Adrenal gland (tissue), 12 donors: ENCODE data around the gene RGS7. TPM values are rescaled to one million over a fixed set of nuclear protein-coding genes. Genes with fewer than 3 reads are reported as not detected.
"Not testable (repeated sequence)": the region's sequence is repeated elsewhere in the genome, so short reads cannot be mapped to it uniquely, and the experiment has no call there.

Source experiments
- DNase-seq, 7 donors: peaks; one replicate each; pipeline ENCODE4 v3.0.0-alpha.2; 2019 to 2020
- H3K27ac ChIP-seq, 5 donors: fragments of 200-600 bp; sonication (generic) in 4 of 5; 1 replicate in 3 of 5; 2 replicates in 2 of 5; pipeline versions ENCODE4 v1.5.1 to v1.8.0; 2016 to 2020; ENCODE audit warnings: mild to moderate bottlenecking in 1 of 5
- H3K27me3 ChIP-seq: fragments of 200-600 bp; 2 replicates; pipeline ENCODE4 v1.8.0; 2021
- H3K36me3 ChIP-seq, 2 donors: fragments of 200-600 bp; replicated peaks in 1 of 2; 1 replicate in 1 of 2; 2 replicates in 1 of 2; pipeline versions ENCODE4 v1.5.1 to v1.8.0; 2018 to 2022
- H3K4me1 ChIP-seq, 2 donors: fragments of 200-600 bp; replicated peaks in 1 of 2; 1 replicate in 1 of 2; 2 replicates in 1 of 2; pipeline versions ENCODE4 v1.5.1 to v1.8.0; 2018 to 2021
- H3K4me3 ChIP-seq, 4 donors: fragments of 200-600 bp; sonication (generic) in 3 of 4; one replicate each; pipeline ENCODE4 v1.5.1; 2016 to 2018
- H3K9me3 ChIP-seq, 3 donors: fragments of 200-600 bp; sonication (generic) in 1 of 3; replicated peaks in 1 of 3; 1 replicate in 2 of 3; 2 replicates in 1 of 3; pipeline versions ENCODE4 v1.5.1 to v1.8.0; 2016 to 2021
- POLR2A ChIP-seq, 2 donors: fragments of 450-650 bp; IDR thresholded peaks; one replicate each; pipeline ENCODE4 v1.6.1; 2017; ENCODE audit warnings: antibody characterized with exemption in 2 of 2, mild to moderate bottlenecking in 2 of 2, moderate library complexity in 1 of 2
- WGBS, 4 donors: extraction: QIAGEN DNeasy Blood & Tissue Kit in 2 of 4; methylation state at CpG; one replicate each; pipeline versions ENCODE4 v1.1.5 to v1.1.7; 2013 to 2017; 5-methylcytosine and 5-hydroxymethylcytosine counted together
- intact Hi-C, 2 donors: fragments of 100-400 bp; cut with DNase I; formaldehyde crosslinking; loops; one replicate each; pipeline versions ENCODE4 v1.14.1 to v1.15.0; 2022 to 2023
- polyA plus RNA-seq, 3 donors: library from polyadenylated mRNA; stranded (reverse); fragments of 200-250 nt in 2 of 3; fragments of 350-450 nt in 1 of 3; fragmentation: Illumina TruSeq in 1 of 3; extraction: RNeasy Lipid Tissue Mini Kit (QIAGEN cat#74804) in 1 of 3; gene quantifications; one replicate each; pipeline ENCODE4 v1.2.3, GENCODE V29; 2013 to 2014
- total RNA-seq, 9 donors: library from RNA; depleted of rRNA in 4 of 9; stranded (reverse); fragments of >200 nt in 4 of 9; fragments of 120-200 nt in 1 of 9; fragmentation: NEBNext Ultra II Directional in 1 of 9; extraction: Animal tissue kit (Norgen Biotek cat#: 25700) in 1 of 9; gene quantifications; one replicate each; pipeline versions ENCODE4 v1.1.0 to v1.2.4, GENCODE V29; 2013 to 2023
- TF ChIP-seq, protein P1 (sequence below), 6 experiments: fragments of 450-650 bp in 4 of 6; fragments of 200-600 bp in 2 of 6; sonication (generic) in 1 of 6; IDR thresholded peaks; 1 replicate in 5 of 6; 2 replicates in 1 of 6; pipeline versions ENCODE4 v1.5.1 to v1.8.0; 2016 to 2021; ENCODE audit warnings: antibody characterized with exemption in 6 of 6, mild to moderate bottlenecking in 2 of 6, moderate library complexity in 1 of 6
- donor health status: healthy with polysubstance abuse.
- donor health status: Bipolar disorder and iron deficiency.
- donor health status: DM: yes; HTN: yes; CAD: no.
- donor health status: DM: no; HTN: no; CAD: no.
- donor health status: DM: no; HTN: no; CAD: no.
- donor health status: DM: yes; HTN: yes; CAD: no.

Gene RGS7
- total and polyA plus RNA-seq, 12 donors: 1.1 to 6.1 (median 3.0) TPM

GRCh38 chr1:240792915-240793529 lies 564.0 kb downstream of the RGS7 start:
- intact Hi-C loops: no loop called here
- H3K9me3 ChIP-seq: no peaks in the 10 kb centered on the region
- no peak overlapping the region for H3K4me3 ChIP-seq
- DNase-seq: no peak
- H3K4me1 ChIP-seq: no peaks in the 10 kb centered on the region
- WGBS, 4 donors: 76 to 86% (median 82%) methylated on average over 5 of the region's 5 CpGs
- H3K27me3 ChIP-seq: no peaks in the 10 kb centered on the region
- no peak overlapping the region for H3K27ac ChIP-seq
- TF ChIP-seq, protein P1, sequence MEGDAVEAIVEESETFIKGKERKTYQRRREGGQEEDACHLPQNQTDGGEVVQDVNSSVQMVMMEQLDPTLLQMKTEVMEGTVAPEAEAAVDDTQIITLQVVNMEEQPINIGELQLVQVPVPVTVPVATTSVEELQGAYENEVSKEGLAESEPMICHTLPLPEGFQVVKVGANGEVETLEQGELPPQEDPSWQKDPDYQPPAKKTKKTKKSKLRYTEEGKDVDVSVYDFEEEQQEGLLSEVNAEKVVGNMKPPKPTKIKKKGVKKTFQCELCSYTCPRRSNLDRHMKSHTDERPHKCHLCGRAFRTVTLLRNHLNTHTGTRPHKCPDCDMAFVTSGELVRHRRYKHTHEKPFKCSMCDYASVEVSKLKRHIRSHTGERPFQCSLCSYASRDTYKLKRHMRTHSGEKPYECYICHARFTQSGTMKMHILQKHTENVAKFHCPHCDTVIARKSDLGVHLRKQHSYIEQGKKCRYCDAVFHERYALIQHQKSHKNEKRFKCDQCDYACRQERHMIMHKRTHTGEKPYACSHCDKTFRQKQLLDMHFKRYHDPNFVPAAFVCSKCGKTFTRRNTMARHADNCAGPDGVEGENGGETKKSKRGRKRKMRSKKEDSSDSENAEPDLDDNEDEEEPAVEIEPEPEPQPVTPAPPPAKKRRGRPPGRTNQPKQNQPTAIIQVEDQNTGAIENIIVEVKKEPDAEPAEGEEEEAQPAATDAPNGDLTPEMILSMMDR (IDR thresholded peaks at IDR 0.05): no peak
- no peak for TF ChIP-seq POLR2A (IDR thresholded peaks at IDR 0.05)
- no peaks in the 10 kb centered on the region for H3K36me3 ChIP-seq

DNA sequence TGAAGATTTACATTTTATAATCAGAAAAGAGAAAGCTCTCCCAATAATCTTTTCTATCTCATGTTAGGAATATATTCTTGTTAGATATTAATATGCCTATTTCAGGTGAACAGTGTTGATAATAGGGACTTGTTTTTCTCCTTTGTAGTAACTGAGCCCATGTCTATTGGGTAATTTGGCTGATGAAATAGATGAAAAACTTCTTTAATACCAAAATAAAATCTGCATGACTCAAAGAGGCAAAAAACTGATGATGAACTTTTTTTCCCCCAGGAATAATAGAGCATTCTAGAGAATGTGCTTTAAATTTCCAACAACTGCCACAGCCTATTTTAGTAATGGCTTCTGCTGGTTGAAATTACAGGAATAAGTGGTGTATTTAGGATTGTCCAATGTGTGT lies 566.1 kb downstream of the RGS7 start:
- Histone ChIP-seq H3K36me3 (no peaks in the 10 kb centered on the region), H3K4me3 (no peak overlapping the region), H3K4me1 (no peaks in the 10 kb centered on the region), H3K27me3 (no peaks in the 10 kb centered on the region), H3K9me3 (no peaks in the 10 kb centered on the region), H3K27ac (no peak overlapping the region)
- intact Hi-C loops: no loop called here
- no peak for DNase-seq
- TF ChIP-seq, protein P1 (IDR thresholded peaks at IDR 0.05): no peak
- no peak for TF ChIP-seq POLR2A (IDR thresholded peaks at IDR 0.05)

- no peaks in the 10 kb centered on the region for H3K9me3 ChIP-seq
- H3K27ac ChIP-seq: no peak overlapping the region
- no peak overlapping the region for H3K4me3 ChIP-seq
- WGBS, 4 donors: 38 to 77% (median 65%) methylated on average over 1 of the region's 1 CpG
- no peak for DNase-seq
- TF ChIP-seq POLR2A (IDR thresholded peaks at IDR 0.05): no peak
- TF ChIP-seq, protein P1 (IDR thresholded peaks at IDR 0.05): no peak
- no peaks in the 10 kb centered on the region for H3K4me1 ChIP-seq
- H3K27me3 ChIP-seq: no peaks in the 10 kb centered on the region
- intact Hi-C loops: no loop called here
- H3K36me3 ChIP-seq: no peaks in the 10 kb centered on the region
These were observed 570.1 kb downstream of the RGS7 start for GRCh38 chr1:240786880-240787279.

GRCh38 chr1:240784776-240785175 lies 572.2 kb downstream of the RGS7 start:
- H3K27me3 ChIP-seq: no peaks in the 10 kb centered on the region
- 73 to 89% (median 84%) methylated on average over 2 of the region's 2 CpGs for WGBS, 4 donors

GRCh38 chr1:240783728-240784137 lies 573.3 kb downstream of the RGS7 start:
- H3K36me3 ChIP-seq, intact Hi-C loops, H3K4me3 ChIP-seq, H3K9me3 ChIP-seq, H3K4me1 ChIP-seq, H3K27ac ChIP-seq, DNase-seq, H3K27me3 ChIP-seq: not testable (repeated sequence)
- 86 to 90% (median 88%) methylated on average over 6 to 7 of the region's 7 CpGs for WGBS, 4 donors

More at GRCh38 chr1:240784776-240785175, 572.2 kb downstream of the RGS7 start:
- Histone ChIP-seq H3K9me3 (no peaks in the 10 kb centered on the region), H3K4me1 (no peaks in the 10 kb centered on the region), H3K4me3 (no peak overlapping the region), H3K36me3 (no peaks in the 10 kb centered on the region), H3K27ac (no peak overlapping the region)
- TF ChIP-seq, protein P1 (IDR thresholded peaks at IDR 0.05): no peak
- TF ChIP-seq POLR2A (IDR thresholded peaks at IDR 0.05): no peak
- intact Hi-C loops: no loop called here
- no peak for DNase-seq
